ENCODE results near the gene FAM136A. TPM values are rescaled to one million over a fixed set of nuclear protein-coding genes. Genes with fewer than 3 reads are reported as not detected.

Gene FAM136A
- total RNA-seq, 1 experiment from 2014 or later: 39.3 TPM

DNA sequence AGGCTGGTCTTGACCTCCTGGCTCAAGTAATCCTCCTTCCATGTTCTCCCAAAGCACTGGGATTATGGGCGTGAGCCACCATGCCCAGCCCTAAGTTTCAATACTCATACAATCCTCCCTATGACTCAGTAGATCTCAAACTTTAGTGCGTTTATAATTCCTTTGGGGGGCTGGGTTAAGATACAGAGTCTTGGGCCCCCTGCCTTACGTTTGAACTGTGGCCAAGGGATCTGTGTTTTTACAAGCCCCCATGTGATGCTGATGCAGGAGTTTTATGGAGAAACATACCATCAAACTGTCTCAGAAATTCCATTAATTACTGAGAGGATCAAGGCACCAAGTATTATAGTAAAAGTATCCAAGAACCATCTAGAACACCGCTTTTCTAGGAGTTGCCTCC is 38.2 kb upstream of the FAM136A start:
- DNase-seq: no peak
- ChIA-PET CTCF (interaction anchor here (2.1 kb wide), 1 partner anchor 277 kb away, joined by 4 read pairs; no protein-coding TSS in a partner anchor), POLR2A (ENCODE audit: unreplicated experiment) (no interaction called here)
- no peaks in the 10 kb centered on the region for H3K79me2 ChIP-seq (ENCODE audit: low read depth)
- intact Hi-C loops (cut with micrococcal nuclease; ENCODE audit: unreplicated experiment): loop anchor here (2.0 to 5.0 kb wide), 3 partner anchors 62 to 309 kb away; no protein-coding TSS in a partner anchor
- no peaks in the 10 kb centered on the region; the same call in 1 of the 2 replicates for H3F3A ChIP-seq (ENCODE audit: insufficient read depth, low read depth)
- no peak overlapping the region for H3K4me3 ChIP-seq
- peaks cover 17% of the 10 kb centered on the region for H3K4me1 ChIP-seq (replicated peaks; ENCODE audit: insufficient read depth)
- TF ChIP-seq EZH2 (IDR thresholded peaks at IDR 0.05; ENCODE audit: low read depth): no peak
- TF ChIP-seq, protein P1, sequence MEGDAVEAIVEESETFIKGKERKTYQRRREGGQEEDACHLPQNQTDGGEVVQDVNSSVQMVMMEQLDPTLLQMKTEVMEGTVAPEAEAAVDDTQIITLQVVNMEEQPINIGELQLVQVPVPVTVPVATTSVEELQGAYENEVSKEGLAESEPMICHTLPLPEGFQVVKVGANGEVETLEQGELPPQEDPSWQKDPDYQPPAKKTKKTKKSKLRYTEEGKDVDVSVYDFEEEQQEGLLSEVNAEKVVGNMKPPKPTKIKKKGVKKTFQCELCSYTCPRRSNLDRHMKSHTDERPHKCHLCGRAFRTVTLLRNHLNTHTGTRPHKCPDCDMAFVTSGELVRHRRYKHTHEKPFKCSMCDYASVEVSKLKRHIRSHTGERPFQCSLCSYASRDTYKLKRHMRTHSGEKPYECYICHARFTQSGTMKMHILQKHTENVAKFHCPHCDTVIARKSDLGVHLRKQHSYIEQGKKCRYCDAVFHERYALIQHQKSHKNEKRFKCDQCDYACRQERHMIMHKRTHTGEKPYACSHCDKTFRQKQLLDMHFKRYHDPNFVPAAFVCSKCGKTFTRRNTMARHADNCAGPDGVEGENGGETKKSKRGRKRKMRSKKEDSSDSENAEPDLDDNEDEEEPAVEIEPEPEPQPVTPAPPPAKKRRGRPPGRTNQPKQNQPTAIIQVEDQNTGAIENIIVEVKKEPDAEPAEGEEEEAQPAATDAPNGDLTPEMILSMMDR (conservative IDR thresholded peaks at IDR 0.05): no peak
- H3K27me3 ChIP-seq (ENCODE audit: insufficient read depth, low read depth): no peaks in the 10 kb centered on the region
- H3K36me3 ChIP-seq (ENCODE audit: low read depth): no peaks in the 10 kb centered on the region
- H3K9me2 ChIP-seq (ENCODE audit: insufficient read depth): no peaks in the 10 kb centered on the region
- no peaks in the 10 kb centered on the region for H3K9me3 ChIP-seq (ENCODE audit: insufficient read depth, low read depth)
- no peak overlapping the region for H2AFZ ChIP-seq
- no peak overlapping the region for H3K27ac ChIP-seq
- no TSS peak for BruUV-seq (replicated peaks)
- H4K20me1 ChIP-seq (ENCODE audit: insufficient read depth): no peaks in the 10 kb centered on the region
- H3K4me2 ChIP-seq: no peak overlapping the region

DNA sequence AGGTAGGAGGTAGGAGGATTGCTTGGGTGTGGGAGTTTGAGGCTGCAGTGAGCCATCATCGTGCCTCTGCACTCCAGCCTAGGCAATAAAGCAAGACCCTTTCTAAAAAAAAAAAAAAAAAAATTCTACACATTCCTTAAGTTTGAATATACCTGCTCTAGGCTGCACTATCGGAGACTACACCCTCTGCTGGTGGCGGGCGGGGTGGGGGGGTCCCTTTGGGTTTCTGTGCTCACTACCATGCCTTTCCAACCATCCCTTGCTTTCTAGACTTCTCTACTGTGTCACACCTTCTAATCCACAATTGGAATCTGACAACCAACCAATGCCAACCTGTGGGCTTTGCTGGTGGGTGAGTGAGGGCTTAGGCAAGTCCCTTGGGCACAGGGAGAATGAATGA is 34.7 kb upstream of the FAM136A start:
- Histone ChIP-seq H3K4me2 (no peak overlapping the region), H3K79me2 (ENCODE audit: low read depth) (no peaks in the 10 kb centered on the region), H3K27ac (no peak overlapping the region), H3K36me3 (ENCODE audit: low read depth) (no peaks in the 10 kb centered on the region), H3K4me3 (no peak overlapping the region), H3K9me3 (ENCODE audit: insufficient read depth, low read depth) (no peaks in the 10 kb centered on the region), H3F3A (ENCODE audit: insufficient read depth, low read depth) (no peaks in the 10 kb centered on the region), H4K20me1 (ENCODE audit: insufficient read depth) (no peaks in the 10 kb centered on the region), H2AFZ (no peak overlapping the region), H3K9me2 (ENCODE audit: insufficient read depth) (no peaks in the 10 kb centered on the region), H3K27me3 (ENCODE audit: insufficient read depth, low read depth) (no peaks in the 10 kb centered on the region), H3K4me1 (replicated peaks; ENCODE audit: insufficient read depth) (peaks cover 3% of the 10 kb centered on the region; the same call in 1 of the 2 replicates)
- intact Hi-C loops (cut with micrococcal nuclease; ENCODE audit: unreplicated experiment): no loop called here
- DNase-seq: no peak
- POLR2A ChIA-PET (ENCODE audit: unreplicated experiment): interaction anchor here (0.6 kb wide), 1 partner anchor 557 kb away, joined by 8 read pairs; no protein-coding TSS in a partner anchor
- no TSS peak for BruUV-seq (replicated peaks)
- CTCF ChIA-PET: no interaction called here
- no peak for TF ChIP-seq EZH2 (IDR thresholded peaks at IDR 0.05; ENCODE audit: low read depth)
- TF ChIP-seq, protein P1 (conservative IDR thresholded peaks at IDR 0.05): no peak

DNA sequence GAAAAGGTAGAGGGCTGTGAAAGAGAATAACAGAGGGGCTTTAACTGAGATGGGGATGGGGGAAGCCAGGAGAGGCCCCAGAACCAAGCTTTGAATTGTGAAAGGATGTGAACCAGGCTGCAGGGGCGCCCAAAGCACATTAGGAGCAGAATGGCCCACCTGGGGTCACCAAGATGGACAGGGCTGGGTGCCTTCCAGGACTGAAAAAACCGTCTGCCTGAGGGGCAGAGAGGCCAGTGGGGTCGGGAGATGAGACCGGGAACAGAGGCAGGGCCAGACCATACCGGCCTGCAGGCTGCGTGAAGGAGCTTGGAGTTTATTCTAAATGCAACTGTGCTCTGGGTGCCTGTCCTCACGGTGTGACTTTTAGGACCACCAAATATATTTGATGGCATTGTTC is 29.1 kb upstream of the FAM136A start:
- TF ChIP-seq EZH2 (IDR thresholded peaks at IDR 0.05; ENCODE audit: low read depth): no peak
- TF ChIP-seq, protein P1 (conservative IDR thresholded peaks at IDR 0.05): no peak
- H3K36me3 ChIP-seq (ENCODE audit: low read depth): no peaks in the 10 kb centered on the region
- H3K4me1 ChIP-seq (replicated peaks; ENCODE audit: insufficient read depth): peaks cover 29% of the 10 kb centered on the region
- no peak for DNase-seq
- ChIA-PET POLR2A (ENCODE audit: unreplicated experiment) (no interaction called here), CTCF (no interaction called here)
- H3K27me3 ChIP-seq (ENCODE audit: insufficient read depth, low read depth): no peaks in the 10 kb centered on the region
- H3K9me2 ChIP-seq (ENCODE audit: insufficient read depth): no peaks in the 10 kb centered on the region
- no TSS peak for BruUV-seq (replicated peaks)
- H3K27ac ChIP-seq: no peak overlapping the region
- intact Hi-C loops (cut with micrococcal nuclease; ENCODE audit: unreplicated experiment): no loop called here
- peaks cover 33% of the 10 kb centered on the region for H3F3A ChIP-seq (ENCODE audit: insufficient read depth, low read depth)
- no peaks in the 10 kb centered on the region for H3K79me2 ChIP-seq (ENCODE audit: low read depth)
- H3K9me3 ChIP-seq (ENCODE audit: insufficient read depth, low read depth): no peaks in the 10 kb centered on the region
- H4K20me1 ChIP-seq (ENCODE audit: insufficient read depth): no peaks in the 10 kb centered on the region
- H3K4me3 ChIP-seq: no peak overlapping the region
- no peak overlapping the region for H3K4me2 ChIP-seq
- no peak overlapping the region for H2AFZ ChIP-seq

All from PC-9 (cell line).